Activated CD4-positive, alpha-beta T cell treated with anti-CD3 and anti-CD28 coated beads, Interleukin-2, amount 50 U/mL, for 16 hours (primary cell): ENCODE results near the gene CEP55.
"Not testable (repeated sequence)": the region's sequence is repeated elsewhere in the genome, so short reads cannot be mapped to it uniquely, and the experiment has no call there.

ENCODE experiments used
- DNase-seq: peaks from one replicate; pipeline ENCODE4 v3.0.0-alpha.2; 2020

CEP55 gene

DNA sequence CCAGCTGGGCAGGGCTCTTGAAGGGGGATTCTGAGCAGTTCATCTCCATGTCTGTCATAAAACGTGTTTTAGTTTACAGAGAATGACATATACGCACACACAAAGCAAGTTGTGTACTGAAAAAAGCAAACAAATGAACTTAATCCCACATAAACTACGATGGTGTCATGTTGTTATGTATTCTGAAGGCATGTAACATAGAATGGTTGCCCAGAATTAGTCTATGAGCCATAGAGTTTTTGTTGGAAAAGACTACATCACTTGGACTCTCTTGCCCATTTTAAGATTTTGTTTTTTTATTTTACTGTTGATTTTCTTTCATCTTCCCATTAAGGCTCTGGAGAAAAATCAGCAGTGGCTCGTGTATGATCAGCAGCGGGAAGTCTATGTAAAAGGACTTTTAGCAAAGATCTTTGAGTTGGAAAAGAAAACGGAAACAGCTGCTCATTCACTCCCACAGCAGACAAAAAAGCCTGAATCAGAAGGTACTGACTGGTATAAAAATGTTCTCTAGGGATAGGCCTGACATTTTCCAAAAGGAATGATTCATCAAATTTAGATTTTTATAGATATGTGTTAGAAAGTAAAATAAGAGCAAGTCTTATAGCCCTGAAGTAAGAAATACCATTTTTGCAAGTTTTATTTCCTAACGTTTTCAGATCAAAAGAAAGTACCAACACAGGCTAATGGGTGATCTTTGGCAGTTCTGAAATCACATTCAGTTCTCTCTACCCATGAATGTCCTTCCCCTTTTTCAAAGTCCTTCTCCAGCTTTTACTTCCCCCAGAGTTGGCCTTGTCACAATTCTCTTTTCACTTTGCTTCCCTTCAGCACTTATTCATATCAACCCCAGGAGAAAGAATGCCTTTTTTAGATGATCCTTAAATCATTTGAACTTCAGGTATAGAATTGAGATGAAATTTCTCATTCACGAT is 18.9 kb downstream of the CEP55 start:
- DNase-seq = no peak

DNA sequence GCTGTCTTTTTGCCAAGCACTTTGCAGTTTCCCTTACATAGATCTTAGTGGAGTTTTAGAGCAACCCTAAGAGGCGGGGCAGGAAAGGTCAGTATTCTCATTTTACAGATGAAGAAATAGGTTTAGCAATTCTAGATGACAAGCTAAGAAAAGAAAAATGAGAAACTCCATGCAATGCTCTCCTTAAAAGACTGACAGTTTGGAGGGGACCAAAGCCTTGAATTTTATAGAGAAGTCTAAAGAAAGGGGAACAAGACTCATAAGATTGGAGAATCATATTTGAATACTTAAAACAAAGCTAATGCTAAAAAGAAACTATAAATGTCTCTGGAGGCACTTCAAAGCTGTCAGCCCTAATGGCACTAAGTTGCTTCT is 19.6 kb downstream of the CEP55 start:
- no peak for DNase-seq

DNA sequence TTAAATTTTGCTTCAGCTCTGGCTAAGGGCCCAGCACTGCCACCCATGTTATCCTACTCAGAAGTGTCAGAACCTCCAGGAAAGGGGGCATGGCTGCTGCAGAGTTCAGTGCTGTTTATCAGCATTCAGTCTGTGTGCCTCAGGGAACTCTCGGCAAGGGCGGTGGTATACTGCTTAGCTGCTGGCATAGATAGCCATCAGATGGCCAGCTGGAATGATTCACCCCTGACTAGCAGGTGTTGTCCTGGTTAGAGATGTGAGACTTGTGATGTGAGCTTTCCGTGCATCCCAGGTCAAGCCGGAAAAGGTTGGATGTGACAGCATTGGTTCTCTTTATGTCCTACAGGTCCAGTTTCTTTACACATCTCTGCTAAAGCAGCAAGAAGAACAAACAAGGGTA is 22.1 kb downstream of the CEP55 start:
- DNase-seq = no peak

DNA sequence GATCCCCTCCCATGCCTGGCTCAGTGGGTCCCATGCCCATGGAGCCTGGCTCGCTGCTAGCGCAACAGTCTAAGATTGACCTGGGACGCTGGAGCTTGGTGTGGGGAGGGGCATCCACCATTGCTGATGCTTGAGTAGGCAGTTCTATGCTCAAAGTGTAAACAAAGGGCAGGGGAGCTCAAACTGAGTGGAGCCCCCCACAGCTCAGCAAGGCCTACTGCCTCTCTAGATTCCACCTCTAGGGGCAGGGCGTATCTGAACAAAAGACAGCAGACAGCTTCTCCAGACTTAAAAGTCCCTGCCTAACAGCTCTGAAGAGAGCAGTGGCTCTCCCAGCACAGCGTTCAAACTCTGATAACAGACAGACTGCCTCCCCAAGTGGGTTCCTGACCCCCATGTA is 38.9 kb downstream of the CEP55 start:
- no peak for DNase-seq

DNA sequence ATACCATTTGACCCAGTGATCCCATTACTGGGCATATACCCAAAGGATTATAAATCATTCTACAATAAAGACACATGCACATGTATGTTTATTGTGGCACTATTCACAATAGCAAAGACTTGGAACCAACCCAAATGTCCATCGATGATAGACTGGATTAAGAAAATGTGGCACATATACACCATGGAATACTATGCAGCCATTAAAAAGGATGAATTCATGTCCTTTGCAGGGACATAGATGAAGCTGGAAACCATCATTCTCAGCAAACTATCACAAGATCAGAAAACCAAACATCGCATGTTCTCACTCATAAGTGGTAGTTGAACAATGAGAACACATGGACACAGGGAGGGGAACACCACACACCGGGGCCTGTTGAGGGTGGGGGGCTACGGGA is 44.5 kb downstream of the CEP55 start:
- DNase-seq = not testable (repeated sequence)

DNA sequence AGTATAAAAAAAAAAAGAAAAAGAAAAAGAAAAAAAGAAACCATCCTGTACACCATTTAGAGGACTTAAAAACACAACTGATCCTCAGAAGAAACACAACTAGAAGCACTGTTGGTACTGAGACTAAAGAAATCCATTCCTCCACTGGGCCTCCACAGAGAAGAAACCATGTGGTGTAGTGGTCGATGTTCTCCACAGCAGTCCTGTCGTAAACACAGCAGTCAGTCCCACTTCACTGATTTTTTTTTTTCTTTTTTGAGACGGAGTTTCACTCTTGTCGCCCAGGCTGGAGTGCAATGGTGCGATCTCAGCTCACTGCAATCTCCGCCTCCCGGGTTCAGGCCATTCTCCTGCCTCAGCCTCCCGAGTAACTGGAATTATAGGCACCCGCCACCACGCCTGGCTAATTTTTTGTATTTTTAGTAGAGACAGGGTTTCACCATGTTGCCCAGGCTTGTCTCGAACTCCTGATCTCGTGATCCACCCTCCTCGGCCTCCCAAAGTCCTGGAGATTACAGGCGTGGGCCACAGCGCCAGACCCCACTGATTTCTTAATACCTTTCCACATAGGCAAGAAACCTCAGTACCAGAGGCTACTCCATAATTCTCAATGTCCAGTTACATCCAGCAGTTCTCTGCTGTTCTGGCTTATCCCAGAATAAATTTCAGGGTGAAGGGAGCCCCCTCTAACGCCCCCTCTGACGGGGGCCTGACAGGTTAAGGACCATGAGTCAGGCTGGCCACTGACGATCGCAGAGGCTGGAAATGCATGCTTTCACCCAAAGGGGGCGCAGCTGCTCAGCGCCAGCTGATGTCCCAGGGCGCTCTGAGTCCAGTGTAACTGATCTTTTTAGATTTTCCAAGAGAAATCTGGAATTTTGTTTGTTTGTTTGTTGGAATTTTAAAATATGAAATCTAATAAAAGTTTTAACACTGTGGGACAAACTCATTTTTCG is 45.3 kb downstream of the CEP55 start:
- peak; percentile 31 for DNase-seq

DNA sequence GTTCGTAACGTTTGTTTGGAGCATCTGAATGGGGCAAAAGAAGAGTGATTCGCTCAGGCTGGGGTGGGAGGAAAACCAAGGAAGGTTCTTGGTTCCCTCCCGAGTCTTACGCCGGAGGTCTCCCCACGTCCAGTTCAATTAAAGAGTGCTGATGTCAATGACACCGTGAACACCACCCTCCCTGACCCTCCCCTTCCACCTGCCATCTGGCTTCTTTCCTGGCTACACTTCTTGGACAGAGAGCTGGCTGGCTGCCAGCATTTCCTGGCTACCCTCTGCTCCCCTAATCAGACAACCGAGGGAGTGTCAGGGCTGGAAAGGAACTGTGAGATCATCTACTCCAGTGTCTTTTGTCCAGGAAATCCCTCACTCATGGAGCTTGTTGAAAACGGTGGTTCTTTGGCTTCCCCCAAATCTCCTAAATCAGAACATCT is 46.0 kb downstream of the CEP55 start:
- no peak for DNase-seq

DNA sequence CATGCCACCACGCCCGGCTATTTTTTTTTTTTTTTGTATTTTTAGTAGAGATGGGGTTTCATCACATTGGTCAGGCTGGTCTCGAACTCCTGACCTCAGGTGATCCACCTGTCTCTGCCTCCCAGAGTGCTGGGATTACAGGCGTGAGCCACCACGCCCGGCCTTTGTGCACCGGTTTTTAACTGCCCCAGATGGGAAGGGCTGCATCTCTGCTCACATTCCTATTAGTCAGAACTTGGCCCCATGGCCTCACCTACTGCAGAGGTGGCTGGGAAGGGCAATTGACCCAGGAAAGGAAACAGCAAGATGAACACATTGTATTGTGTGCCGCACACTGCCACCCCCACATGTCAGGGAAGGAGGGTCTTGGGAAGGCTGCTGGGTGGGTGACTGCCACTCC is 50.6 kb downstream of the CEP55 start:
- DNase-seq = not testable (repeated sequence)

DNA sequence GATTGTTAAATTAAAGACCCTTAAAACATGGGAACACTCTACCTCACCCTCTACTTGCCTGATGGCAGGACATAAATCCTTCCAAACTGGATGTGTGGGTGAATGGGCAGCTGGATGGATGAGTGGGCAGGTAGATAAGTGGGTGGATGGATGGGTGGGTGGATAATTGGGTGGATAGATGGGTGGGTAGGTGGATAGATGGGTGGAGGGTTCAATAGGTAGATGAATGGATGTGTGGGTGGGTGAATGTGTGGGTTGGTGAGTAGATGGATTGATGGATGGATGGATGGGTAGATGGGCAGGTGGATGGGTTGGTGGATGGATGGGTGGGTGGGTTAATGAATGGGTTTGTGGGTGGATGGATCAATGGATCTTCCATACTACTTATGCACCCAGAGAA is 51.1 kb downstream of the CEP55 start:
- no peak for DNase-seq

DNA sequence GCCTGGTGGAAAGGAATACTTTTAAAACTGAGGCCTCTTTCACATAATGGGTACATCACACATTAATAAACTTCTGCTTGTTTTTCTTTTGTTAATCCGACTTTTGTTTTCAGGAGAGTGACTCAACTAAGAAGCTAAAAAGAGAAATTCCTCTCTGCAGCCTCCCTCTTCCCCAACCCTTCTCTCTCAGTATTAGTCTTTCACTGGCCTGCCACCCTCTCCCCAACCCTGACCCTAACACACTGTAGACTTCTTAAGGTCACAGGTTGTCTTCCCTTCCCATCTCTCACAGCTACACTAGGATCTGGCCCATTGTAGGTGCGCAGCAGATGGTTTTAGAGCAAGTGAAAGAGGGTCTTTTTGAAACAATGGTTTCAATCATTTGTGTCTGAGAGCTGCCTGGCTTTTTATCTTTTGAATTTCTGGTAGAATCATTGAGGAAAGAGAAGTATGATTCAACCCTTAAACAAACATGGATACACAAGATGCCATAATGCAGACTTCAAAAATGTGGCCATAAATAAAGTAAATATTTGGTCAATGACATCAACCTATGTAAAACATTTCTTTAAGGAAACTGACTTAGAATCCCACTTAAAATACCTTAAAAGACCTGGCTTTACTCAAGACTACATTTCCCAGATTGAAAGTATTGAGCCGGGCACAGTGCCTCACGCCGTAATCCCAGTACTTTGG is 52.1 kb downstream of the CEP55 start:
- no peak for DNase-seq

DNA sequence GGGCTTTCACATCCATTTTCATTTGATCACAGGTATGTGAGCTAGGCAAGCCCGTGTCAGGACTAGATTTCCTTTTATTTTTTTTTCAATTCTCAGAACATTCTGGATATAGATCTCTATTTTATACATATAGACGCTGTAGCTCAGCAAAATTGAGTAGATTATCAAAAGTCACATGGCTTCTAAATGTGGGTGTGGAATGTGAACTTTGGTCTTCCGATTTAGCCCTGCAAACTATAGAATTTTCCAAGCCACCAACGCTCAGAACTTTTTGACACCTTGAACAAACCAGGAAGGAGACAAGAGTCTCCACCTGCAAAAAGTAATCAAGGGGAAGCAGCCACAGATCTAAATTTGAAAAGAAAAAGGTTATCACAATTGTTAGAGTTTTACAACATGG is 54.2 kb downstream of the CEP55 start:
- no peak for DNase-seq

DNA sequence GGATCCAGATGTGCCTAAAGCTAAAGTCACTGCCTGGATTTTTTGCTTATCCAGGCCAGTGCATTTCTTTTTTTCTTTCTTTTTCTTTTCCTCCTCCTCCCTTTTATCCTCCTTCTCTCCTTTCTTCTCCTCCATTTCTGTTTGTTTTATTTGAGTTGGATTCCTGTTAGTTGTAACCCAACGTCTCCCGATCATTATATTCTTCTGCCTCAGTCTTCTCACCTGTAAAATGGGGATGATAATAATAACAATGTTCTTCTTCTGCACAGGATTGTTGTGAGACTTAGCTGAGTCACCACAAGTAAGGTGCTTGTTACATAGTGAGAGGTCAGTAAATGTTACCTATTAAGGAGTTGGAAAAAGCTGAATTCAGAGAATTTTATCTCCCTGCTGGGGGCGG is 56.4 kb downstream of the CEP55 start:
- no peak for DNase-seq

DNA sequence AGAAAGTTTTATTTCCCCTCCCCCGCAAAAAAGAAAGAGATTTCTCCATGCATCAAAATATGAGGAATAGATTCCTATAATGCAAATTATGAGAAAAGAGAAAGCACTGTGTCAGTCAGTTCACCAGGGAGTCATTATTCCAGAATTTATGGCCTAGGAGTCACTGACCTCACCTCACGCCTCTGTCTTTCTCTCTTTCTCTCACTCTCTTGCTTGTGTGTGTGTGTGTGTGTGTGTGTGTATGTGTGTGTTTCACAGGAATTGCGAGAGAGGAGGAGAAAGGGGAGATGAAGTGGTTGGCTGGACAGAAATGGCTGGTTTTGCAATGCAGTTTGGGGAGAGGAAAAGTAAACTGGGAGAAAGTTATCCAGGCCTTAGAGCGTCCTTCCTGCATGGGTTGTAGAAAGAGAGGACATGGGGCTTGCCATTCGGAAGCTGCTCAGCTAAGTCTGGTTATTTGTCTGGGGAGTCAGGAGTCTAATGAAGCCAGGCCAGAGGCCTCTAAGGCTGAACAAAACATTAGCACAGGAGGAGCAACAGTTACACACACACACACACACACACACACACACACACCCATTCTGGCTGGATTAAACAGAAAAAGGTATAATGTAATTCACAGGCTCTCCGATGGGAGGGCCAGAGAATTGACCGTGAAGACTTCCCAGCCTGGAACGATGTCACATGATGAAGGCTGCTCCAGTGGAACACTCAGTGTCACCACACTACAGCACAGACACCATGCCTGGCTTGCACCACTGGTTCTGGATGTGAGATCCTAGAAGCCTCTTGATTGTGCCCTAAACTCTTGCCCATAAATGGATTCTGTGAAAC is 57.3 kb downstream of the CEP55 start:
- no peak for DNase-seq

DNA sequence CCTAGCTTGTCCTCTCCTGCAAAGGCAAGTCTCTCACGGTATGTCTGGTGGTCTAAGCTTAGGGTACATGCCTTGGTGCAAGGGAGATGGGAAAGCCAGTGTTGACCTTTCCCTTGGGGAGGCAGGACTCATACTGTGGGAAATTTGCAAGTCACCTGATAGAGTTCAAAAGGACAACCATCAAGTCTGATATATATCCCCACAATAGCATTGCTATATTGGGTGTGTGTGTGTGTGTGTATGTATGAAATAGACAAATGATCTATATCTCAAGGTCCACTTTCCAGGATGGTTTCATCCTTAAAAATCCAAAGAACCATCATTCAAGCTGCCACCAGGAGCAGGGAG is 57.9 kb downstream of the CEP55 start:
- no peak for DNase-seq

DNA sequence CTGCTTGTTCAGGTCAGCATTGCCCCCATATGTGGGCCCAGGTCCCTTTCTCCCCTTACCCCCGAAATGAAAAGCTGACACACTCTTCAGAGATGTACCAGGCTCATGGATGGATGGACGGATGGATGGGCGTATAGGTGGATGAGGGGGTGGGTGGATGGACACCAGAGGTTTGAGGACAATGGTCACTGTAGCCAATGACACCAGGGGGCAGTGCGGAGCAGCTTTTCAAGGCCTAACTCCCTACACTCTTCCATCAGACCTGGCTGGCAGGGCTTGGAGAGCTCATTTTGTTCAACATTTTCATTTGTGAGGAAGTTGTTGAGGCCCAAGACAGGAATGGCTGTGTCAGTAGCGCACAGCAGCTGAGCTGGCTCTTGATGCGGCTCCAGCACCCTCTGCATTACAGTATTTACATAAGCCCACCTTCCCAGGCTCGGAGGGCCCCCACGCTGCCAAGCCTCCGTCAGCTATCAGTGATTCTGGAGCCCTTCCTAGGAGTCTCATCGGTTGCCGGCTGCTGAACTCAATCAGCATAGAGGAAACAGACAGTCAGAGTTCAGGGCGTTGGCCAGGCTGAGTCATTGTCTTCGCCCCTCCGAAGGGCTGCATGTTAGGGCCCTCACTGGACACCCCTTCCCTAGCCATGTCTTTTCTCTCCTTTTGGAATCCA is 58.5 kb downstream of the CEP55 start:
- DNase-seq = peak; percentile 47

DNA sequence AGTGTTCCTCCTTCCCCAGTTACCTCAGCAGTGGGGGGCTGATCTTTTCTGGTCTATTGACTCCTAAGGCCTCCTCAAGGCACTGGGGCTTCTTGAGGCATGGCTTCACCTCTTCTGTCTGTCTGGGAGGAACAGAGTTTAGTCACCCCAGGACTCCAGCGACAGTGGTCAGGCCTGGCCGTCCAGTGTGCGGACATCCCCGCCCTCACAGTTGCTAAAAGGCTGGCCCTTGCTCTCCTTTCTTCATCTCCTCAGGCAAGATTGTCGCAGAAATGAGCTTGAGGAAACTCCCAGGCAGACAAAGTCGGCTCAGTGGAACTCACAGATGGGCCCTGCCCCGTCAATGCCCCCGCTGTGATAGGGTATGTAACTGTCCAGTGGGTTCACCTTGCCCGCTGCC is 63.1 kb downstream of the CEP55 start:
- no peak for DNase-seq

DNA sequence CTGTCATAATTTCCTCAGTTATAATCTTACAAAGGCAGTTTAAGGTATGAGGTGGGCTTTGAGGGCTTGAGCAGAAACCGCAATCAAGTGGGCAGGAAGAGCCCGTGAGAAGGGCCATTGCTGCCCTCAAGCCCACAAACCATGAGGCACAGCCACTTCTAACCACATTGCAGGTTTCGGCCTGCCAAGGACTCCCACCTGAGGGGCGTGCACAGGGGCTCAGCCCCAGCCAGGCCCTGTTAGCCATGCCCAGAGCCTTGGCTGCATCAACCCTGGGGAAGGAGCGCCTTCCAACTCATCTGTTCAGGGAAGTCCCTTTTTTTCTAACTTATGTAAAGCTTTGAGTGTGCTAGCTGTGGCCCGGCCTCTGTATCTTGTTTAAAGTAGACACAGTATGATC is 64.1 kb downstream of the CEP55 start:
- DNase-seq = no peak

DNA sequence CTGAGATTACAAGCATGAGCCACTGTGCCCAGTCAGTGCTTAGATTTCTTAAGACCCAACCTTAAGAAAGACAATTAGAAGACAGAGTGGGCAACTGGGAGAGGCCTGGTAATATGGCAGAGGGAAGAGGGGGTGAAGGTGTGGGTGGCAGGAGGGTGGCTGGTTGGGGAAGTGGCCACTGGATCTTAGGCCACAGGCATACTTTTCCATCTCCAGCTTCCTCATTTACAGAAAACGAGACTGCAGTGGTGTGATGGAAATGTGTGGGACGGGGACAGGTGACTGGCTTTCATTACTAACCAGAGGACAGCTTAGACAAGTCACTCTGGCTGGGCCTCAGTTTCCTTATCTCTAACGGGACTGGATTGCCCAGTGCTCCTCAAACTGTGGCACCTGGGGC is 69.0 kb downstream of the CEP55 start:
- DNase-seq = no peak

DNA sequence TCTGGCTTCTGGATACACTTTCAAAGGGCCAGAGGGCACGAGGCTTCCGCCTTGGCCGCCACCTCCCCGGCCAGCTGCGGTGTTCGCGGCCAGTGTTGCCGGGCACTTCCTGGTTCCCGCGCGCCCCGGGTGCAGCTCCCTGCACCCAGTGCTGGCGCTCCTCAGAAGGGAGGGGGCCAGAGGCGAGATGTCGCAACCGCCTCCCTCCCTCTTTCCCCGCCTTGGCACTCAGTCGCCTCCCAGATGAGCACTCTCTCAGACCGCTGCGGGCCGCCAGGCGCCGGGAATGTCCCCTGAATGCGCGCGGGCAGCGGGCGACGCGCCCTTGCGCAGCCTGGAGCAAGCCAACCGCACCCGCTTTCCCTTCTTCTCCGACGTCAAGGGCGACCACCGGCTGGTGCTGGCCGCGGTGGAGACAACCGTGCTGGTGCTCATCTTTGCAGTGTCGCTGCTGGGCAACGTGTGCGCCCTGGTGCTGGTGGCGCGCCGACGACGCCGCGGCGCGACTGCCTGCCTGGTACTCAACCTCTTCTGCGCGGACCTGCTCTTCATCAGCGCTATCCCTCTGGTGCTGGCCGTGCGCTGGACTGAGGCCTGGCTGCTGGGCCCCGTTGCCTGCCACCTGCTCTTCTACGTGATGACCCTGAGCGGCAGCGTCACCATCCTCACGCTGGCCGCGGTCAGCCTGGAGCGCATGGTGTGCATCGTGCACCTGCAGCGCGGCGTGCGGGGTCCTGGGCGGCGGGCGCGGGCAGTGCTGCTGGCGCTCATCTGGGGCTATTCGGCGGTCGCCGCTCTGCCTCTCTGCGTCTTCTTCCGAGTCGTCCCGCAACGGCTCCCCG is 70.2 kb downstream of the CEP55 start, which contains the start of gene FFAR4:
TSS of gene FFAR4 (plus strand) at position 231 of the 842 bp plus-strand sequence. CDS start at position 287, 56 bp downstream.
- no peak for DNase-seq

DNA sequence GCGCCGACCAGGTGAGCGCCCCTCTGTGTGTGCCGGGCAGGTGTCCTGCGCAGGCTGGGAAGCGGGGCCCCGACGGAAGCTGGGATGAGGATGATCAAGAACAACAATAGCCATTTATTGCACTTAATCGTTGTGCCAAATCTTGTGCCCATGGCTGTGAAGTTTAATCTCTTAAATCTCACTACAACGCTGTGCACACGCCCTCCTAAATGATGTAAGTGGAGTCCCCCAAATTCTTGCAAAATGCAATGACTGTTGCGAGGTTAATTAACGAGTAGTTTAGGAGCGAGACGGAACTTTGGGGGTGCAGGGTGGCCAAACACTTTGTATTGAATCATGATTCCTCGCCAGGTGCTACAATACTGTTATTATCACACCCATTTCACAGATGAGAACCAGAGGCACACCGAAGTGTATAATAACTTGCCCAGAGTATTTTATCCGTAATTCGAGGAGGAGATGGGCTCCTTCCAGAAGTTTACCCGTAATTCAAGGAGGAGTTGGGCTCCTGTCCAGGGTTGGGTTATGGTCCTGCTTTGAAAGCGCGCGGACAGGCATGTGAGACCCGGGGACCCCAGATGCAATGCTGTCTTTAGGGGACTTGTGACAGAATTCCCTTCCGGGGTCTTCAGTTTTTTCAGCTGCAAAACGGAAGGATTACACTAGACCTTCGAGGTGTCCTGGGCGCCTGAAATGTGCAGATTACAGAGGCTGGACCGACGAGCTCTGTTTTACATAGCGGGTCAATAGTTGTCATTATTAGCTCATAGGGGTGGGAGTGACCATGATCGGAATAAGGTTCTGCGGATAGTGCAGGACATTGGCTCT is 71.1 kb downstream of the CEP55 start:
- no peak for DNase-seq
